Fibroblast of lung (primary cell): ENCODE data around the gene CDHR2. TPM values are rescaled to one million over a fixed set of nuclear protein-coding genes. Genes with fewer than 3 reads are reported as not detected.

Experiments
- DNase-seq, 2 donors: peaks; one replicate each; pipeline versions ENCODE4 v3.0.0 to v3.0.0-alpha.2; 2010; ENCODE audit warnings: low read depth in 2 of 2
- H2AFZ ChIP-seq: 2 replicates; pipeline ENCODE4 v1.5.1; 2012; ENCODE audit warnings: low read length, control low read depth, inconsistent platforms
- H3K27ac ChIP-seq: 2 replicates; pipeline ENCODE4 v1.5.1; 2011; ENCODE audit warnings: low read length, control low read depth; ENCODE audit not compliant: insufficient read depth
- H3K27me3 ChIP-seq: 2 replicates; pipeline ENCODE4 v1.5.1; 2011; ENCODE audit warnings: mild to moderate bottlenecking, low read length; ENCODE audit not compliant: control insufficient read depth, insufficient read depth
- H3K36me3 ChIP-seq: 2 replicates; pipeline ENCODE4 v1.5.1; 2011; ENCODE audit warnings: low read length; ENCODE audit not compliant: control insufficient read depth, insufficient read depth
- H3K4me1 ChIP-seq: 2 replicates; pipeline ENCODE4 v1.5.1; 2011; ENCODE audit warnings: low read length; ENCODE audit not compliant: control insufficient read depth, insufficient read depth; ENCODE audit errors: extremely low read depth
- H3K4me2 ChIP-seq: 2 replicates; pipeline ENCODE4 v1.5.1; 2011; ENCODE audit warnings: low read length, control low read depth; ENCODE audit not compliant: insufficient read depth; ENCODE audit errors: extremely low read depth
- H3K4me3 ChIP-seq, 4 experiments: fragments of 200-600 bp in 1 of 4; sonication (generic) in 1 of 4; replicated peaks in 1 of 4; 2 replicates each; pipeline ENCODE4 v1.5.1; 2011 to 2016; ENCODE audit warnings: low read length in 4 of 4, low read depth in 3 of 4, mild to moderate bottlenecking in 3 of 4, control low read depth in 2 of 4, inconsistent platforms in 1 of 4, mixed read lengths in 1 of 4; ENCODE audit not compliant: insufficient read depth in 1 of 4; ENCODE audit errors: control extremely low read depth in 1 of 4
- H3K79me2 ChIP-seq: 2 replicates; pipeline ENCODE4 v1.5.1; 2012; ENCODE audit warnings: mild to moderate bottlenecking, low read length, inconsistent platforms; ENCODE audit not compliant: control insufficient read depth, insufficient read depth
- H3K9ac ChIP-seq: 2 replicates; pipeline ENCODE4 v1.5.1; 2011; ENCODE audit warnings: mild to moderate bottlenecking, low read length, control low read depth; ENCODE audit not compliant: insufficient read depth
- H3K9me3 ChIP-seq: 2 replicates; pipeline ENCODE4 v1.5.1; 2012; ENCODE audit warnings: low read depth, low read length; ENCODE audit not compliant: control insufficient read depth, insufficient read depth
- H4K20me1 ChIP-seq: 2 replicates; pipeline ENCODE4 v1.5.1; 2011; ENCODE audit warnings: low read length; ENCODE audit not compliant: control insufficient read depth, insufficient read depth; ENCODE audit errors: extremely low read depth
- CTCF ChIP-seq, 2 donors: IDR thresholded peaks in 1 of 2; conservative IDR thresholded peaks in 1 of 2; 1 replicate in 1 of 2; 2 replicates in 1 of 2; pipeline ENCODE4 v1.5.1; 2011 to 2012; ENCODE audit warnings: low read length in 2 of 2, control low read depth in 1 of 2, inconsistent platforms in 1 of 2, low read depth in 1 of 2, mild to moderate bottlenecking in 1 of 2
- EZH2 ChIP-seq: IDR thresholded peaks from 2 replicates; pipeline ENCODE4 v1.5.1; 2012; ENCODE audit warnings: low read length, control low read depth, mild to moderate bottlenecking; ENCODE audit errors: missing control alignments
- polyA plus RNA-seq, 2 donors: library from polyadenylated mRNA; depleted of rRNA in 1 of 2; stranded (reverse) in 1 of 2; unstranded in 1 of 2; fragments of >200 nt; gene quantifications; 2 replicates each; pipeline ENCODE4 v1.2.1, GENCODE V29; 2011 to 2012; ENCODE audit warnings: missing spikeins in 1 of 2
- total RNA-seq: library from RNA; depleted of rRNA; stranded (reverse); fragments of >200 nt; gene quantifications from 2 replicates; pipeline ENCODE4 v1.2.1, GENCODE V29; 2014

Gene CDHR2
- total and polyA plus RNA-seq, 2 donors (not counting 1 experiment from before 2014, with no cell fraction given), result under 0.01 TPM; not detected in 1

- no peak for DNase-seq
- H3K27me3 ChIP-seq, result peaks cover 13% of the 10 kb centered on the region
- H3K4me2 ChIP-seq, result no peak overlapping the region
- H3K4me3 ChIP-seq, result no peak overlapping the region
- H3K36me3 ChIP-seq, result no peaks in the 10 kb centered on the region
- H3K9me3 ChIP-seq, result no peaks in the 10 kb centered on the region
- H3K79me2 ChIP-seq, result no peaks in the 10 kb centered on the region
- H3K9ac ChIP-seq, result no peak overlapping the region
- H3K27ac ChIP-seq, result no peak overlapping the region
- TF ChIP-seq EZH2 (no peak), CTCF (conservative IDR thresholded peaks at IDR 0.05 in 1 of 2, IDR thresholded peaks at IDR 0.05 in 1 of 2; ENCODE audit: low read depth in 1 of 2, low read length in 2 of 2) (no peak)
- H2AFZ ChIP-seq, result no peak overlapping the region
- H3K4me1 ChIP-seq, result peaks cover 3% of the 10 kb centered on the region
- H4K20me1 ChIP-seq, result no peaks in the 10 kb centered on the region
Observed at GRCh38 chr5:176626876-176627236, 77.7 kb downstream of the CDHR2 start.

- H3K9ac ChIP-seq, result no peak overlapping the region
- no peak overlapping the region for H3K4me3 ChIP-seq
- no peaks in the 10 kb centered on the region for H4K20me1 ChIP-seq
- H3K27me3 ChIP-seq, result peaks cover 13% of the 10 kb centered on the region
- TF ChIP-seq CTCF (conservative IDR thresholded peaks at IDR 0.05 in 1 of 2, IDR thresholded peaks at IDR 0.05 in 1 of 2; ENCODE audit: low read depth in 1 of 2, low read length in 2 of 2), result no peak
- no peak for TF ChIP-seq EZH2
- H3K4me1 ChIP-seq, result peaks cover 3% of the 10 kb centered on the region
- DNase-seq, result no peak
- H3K9me3 ChIP-seq, result no peaks in the 10 kb centered on the region
- no peak overlapping the region for H3K27ac ChIP-seq
- no peaks in the 10 kb centered on the region for H3K79me2 ChIP-seq
- no peak overlapping the region for H3K4me2 ChIP-seq
- no peaks in the 10 kb centered on the region for H3K36me3 ChIP-seq
- H2AFZ ChIP-seq, result no peak overlapping the region
Observed at GRCh38 chr5:176627582-176627981, 78.4 kb downstream of the CDHR2 start.

GRCh38 chr5:176628406-176629228, 79.5 kb downstream of the CDHR2 start:
- TF ChIP-seq EZH2 (no peak), CTCF (conservative IDR thresholded peaks at IDR 0.05 in 1 of 2, IDR thresholded peaks at IDR 0.05 in 1 of 2; ENCODE audit: low read depth in 1 of 2, low read length in 2 of 2) (no peak)
- peaks cover 20% of the 10 kb centered on the region for H3K27me3 ChIP-seq
- H3K4me2 ChIP-seq, result no peak overlapping the region
- H3K4me1 ChIP-seq, result peaks cover 3% of the 10 kb centered on the region
- no peaks in the 10 kb centered on the region for H3K79me2 ChIP-seq
- no peak overlapping the region for H2AFZ ChIP-seq
- DNase-seq, result no peak
- H4K20me1 ChIP-seq, result no peaks in the 10 kb centered on the region
- H3K9me3 ChIP-seq, result no peaks in the 10 kb centered on the region
- H3K36me3 ChIP-seq, result no peaks in the 10 kb centered on the region
- no peak overlapping the region for H3K4me3 ChIP-seq
- no peak overlapping the region for H3K27ac ChIP-seq
- H3K9ac ChIP-seq, result no peak overlapping the region
